HEK293 (cell line): ENCODE results near the gene IQGAP3.

Source experiments
- ATF2 ChIP-seq: fragments of 450-650 bp; formaldehyde crosslinking; IDR thresholded peaks from 2 replicates; pipeline ENCODE4 v1.5.1; 2016; ENCODE audit warnings: missing biosample characterization, missing genetic modification characterization, low read depth
- GLIS1 ChIP-seq: fragments of 450-650 bp; formaldehyde crosslinking; IDR thresholded peaks from 2 replicates; pipeline ENCODE4 v1.5.1; 2016; ENCODE audit warnings: missing biosample characterization, missing genetic modification characterization
- HOXA7 ChIP-seq: sonication (generic); formaldehyde crosslinking; IDR thresholded peaks from 2 replicates; pipeline ENCODE4 v1.8.1; 2022; ENCODE audit warnings: missing genetic modification reagents, borderline replicate concordance
- HOXD13 ChIP-seq: sonication (generic); formaldehyde crosslinking; IDR thresholded peaks from 2 replicates; pipeline ENCODE4 v1.8.0; 2022; ENCODE audit warnings: missing genetic modification reagents, borderline replicate concordance
- KLF16 ChIP-seq: fragments of 450-650 bp; formaldehyde crosslinking; IDR thresholded peaks from 2 replicates; pipeline ENCODE4 v1.5.1; 2017; ENCODE audit warnings: missing biosample characterization, missing genetic modification characterization
- PRDM2 ChIP-seq: fragments of 450-650 bp; formaldehyde crosslinking; IDR thresholded peaks from 2 replicates; pipeline ENCODE4 v1.5.1; 2016; ENCODE audit warnings: missing biosample characterization, missing genetic modification characterization, borderline replicate concordance
- PRDM4 ChIP-seq: fragments of 450-650 bp; formaldehyde crosslinking; IDR thresholded peaks from 2 replicates; pipeline ENCODE4 v1.5.1; 2017; ENCODE audit warnings: missing biosample characterization, missing genetic modification characterization
- SP2 ChIP-seq: fragments of 450-650 bp; formaldehyde crosslinking; IDR thresholded peaks from 2 replicates; pipeline ENCODE4 v1.5.1; 2016; ENCODE audit warnings: missing biosample characterization, missing genetic modification characterization
- ZBTB1 ChIP-seq: fragments of 450-650 bp; formaldehyde crosslinking; IDR thresholded peaks from 2 replicates; pipeline ENCODE4 v1.5.1; 2016; ENCODE audit warnings: missing biosample characterization, missing genetic modification characterization
- ZBTB8A ChIP-seq: fragments of 450-650 bp; formaldehyde crosslinking; IDR thresholded peaks from 2 replicates; pipeline ENCODE4 v1.5.1; 2016; ENCODE audit warnings: missing biosample characterization, missing genetic modification characterization
- ZFHX2 ChIP-seq: fragments of 450-650 bp; formaldehyde crosslinking; conservative IDR thresholded peaks from 2 replicates; pipeline ENCODE4 v1.5.1; 2016; ENCODE audit warnings: missing biosample characterization, missing genetic modification characterization
- ZFP41 ChIP-seq: fragments of 450-650 bp; formaldehyde crosslinking; IDR thresholded peaks from 2 replicates; pipeline ENCODE4 v1.5.1; 2016; ENCODE audit warnings: missing biosample characterization, missing genetic modification characterization, borderline replicate concordance
- ZNF157 ChIP-seq: fragments of 450-650 bp; formaldehyde crosslinking; IDR thresholded peaks from 2 replicates; pipeline ENCODE4 v1.5.1; 2016; ENCODE audit warnings: missing biosample characterization, missing genetic modification characterization
- ZNF16 ChIP-seq: fragments of 450-650 bp; formaldehyde crosslinking; IDR thresholded peaks from 2 replicates; pipeline ENCODE4 v1.5.1; 2016; ENCODE audit warnings: low read depth, missing biosample characterization, missing genetic modification characterization
- ZNF214 ChIP-seq: fragments of 450-650 bp; formaldehyde crosslinking; IDR thresholded peaks from 2 replicates; pipeline ENCODE4 v1.5.1; 2017; ENCODE audit warnings: missing biosample characterization, mild to moderate bottlenecking, missing genetic modification characterization, borderline replicate concordance
- ZNF391 ChIP-seq: fragments of 450-650 bp; formaldehyde crosslinking; IDR thresholded peaks from 2 replicates; pipeline ENCODE4 v1.5.1; 2016; ENCODE audit warnings: low read depth, missing biosample characterization, missing genetic modification characterization, borderline replicate concordance
- ZNF426 ChIP-seq: fragments of 450-650 bp; formaldehyde crosslinking; IDR thresholded peaks from 2 replicates; pipeline ENCODE4 v1.5.1; 2017; ENCODE audit warnings: missing biosample characterization, missing genetic modification characterization, mild to moderate bottlenecking, inconsistent platforms, moderate library complexity
- ZNF433 ChIP-seq: fragments of 450-650 bp; formaldehyde crosslinking; IDR thresholded peaks from 2 replicates; pipeline ENCODE4 v1.5.1; 2016; ENCODE audit warnings: missing biosample characterization, missing genetic modification characterization, low read depth
- ZNF48 ChIP-seq: fragments of 450-650 bp; formaldehyde crosslinking; IDR thresholded peaks from 2 replicates; pipeline ENCODE4 v1.5.1; 2016; ENCODE audit warnings: missing biosample characterization, missing genetic modification characterization
- ZNF521 ChIP-seq: fragments of 450-650 bp; formaldehyde crosslinking; IDR thresholded peaks from 2 replicates; pipeline ENCODE4 v1.5.1; 2017; ENCODE audit warnings: missing biosample characterization, mild to moderate bottlenecking, missing genetic modification characterization
- ZNF707 ChIP-seq: fragments of 450-650 bp; formaldehyde crosslinking; IDR thresholded peaks from 2 replicates; pipeline ENCODE4 v1.5.1; 2016; ENCODE audit warnings: missing biosample characterization, missing genetic modification characterization
- ZSCAN23 ChIP-seq: fragments of 450-650 bp; formaldehyde crosslinking; IDR thresholded peaks from 2 replicates; pipeline ENCODE4 v1.5.1; 2016; ENCODE audit warnings: missing biosample characterization, missing genetic modification characterization
- TF ChIP-seq, protein P1 (sequence below): fragments of 450-650 bp; formaldehyde crosslinking; IDR thresholded peaks from 2 replicates; pipeline ENCODE4 v1.5.1; 2016; ENCODE audit warnings: missing biosample characterization, missing genetic modification characterization
- TF ChIP-seq, protein P2 (sequence below): fragments of 450-650 bp; formaldehyde crosslinking; IDR thresholded peaks from 2 replicates; pipeline ENCODE4 v1.5.1; 2016; ENCODE audit warnings: missing biosample characterization, missing genetic modification characterization

The IQGAP3 gene

GRCh38 chr1:156504821-156505678 is 67.3 kb downstream of the IQGAP3 start (continued):
- TF ChIP-seq PRDM4 (tag by site-specific recombination) (peak; percentile 66; the same call in 1 of the 2 replicates), ZFHX2 (tag by site-specific recombination) (peak; percentile 97), ZSCAN23 (tag by site-specific recombination) (peak; percentile 70; the same call in 1 of the 2 replicates), GLIS1 (peak; percentile 57), ZFP41 (tag by site-specific recombination) (no peak), HOXD13 (CRISPR knock-in tag) (no peak), ZNF157 (tag by site-specific recombination) (no peak), ZBTB8A (peak; percentile 88), ZNF521 (tag by site-specific recombination) (no peak), ZNF214 (tag by site-specific recombination) (no peak), ZNF16 (no peak), ZBTB1 (no peak), ZNF707 (no peak), ZNF48 (tag by site-specific recombination) (no peak), ATF2 (tag by site-specific recombination) (peak; percentile 93), KLF16 (tag by site-specific recombination) (peak; percentile 96), HOXA7 (CRISPR knock-in tag) (no peak), ZNF391 (tag by site-specific recombination) (peak; percentile 95), ZNF426 (tag by site-specific recombination) (no peak), SP2 (tag by site-specific recombination) (peak; percentile 77), ZNF433 (tag by site-specific recombination) (no peak), PRDM2 (tag by site-specific recombination) (no peak)
- TF ChIP-seq, protein P1, sequence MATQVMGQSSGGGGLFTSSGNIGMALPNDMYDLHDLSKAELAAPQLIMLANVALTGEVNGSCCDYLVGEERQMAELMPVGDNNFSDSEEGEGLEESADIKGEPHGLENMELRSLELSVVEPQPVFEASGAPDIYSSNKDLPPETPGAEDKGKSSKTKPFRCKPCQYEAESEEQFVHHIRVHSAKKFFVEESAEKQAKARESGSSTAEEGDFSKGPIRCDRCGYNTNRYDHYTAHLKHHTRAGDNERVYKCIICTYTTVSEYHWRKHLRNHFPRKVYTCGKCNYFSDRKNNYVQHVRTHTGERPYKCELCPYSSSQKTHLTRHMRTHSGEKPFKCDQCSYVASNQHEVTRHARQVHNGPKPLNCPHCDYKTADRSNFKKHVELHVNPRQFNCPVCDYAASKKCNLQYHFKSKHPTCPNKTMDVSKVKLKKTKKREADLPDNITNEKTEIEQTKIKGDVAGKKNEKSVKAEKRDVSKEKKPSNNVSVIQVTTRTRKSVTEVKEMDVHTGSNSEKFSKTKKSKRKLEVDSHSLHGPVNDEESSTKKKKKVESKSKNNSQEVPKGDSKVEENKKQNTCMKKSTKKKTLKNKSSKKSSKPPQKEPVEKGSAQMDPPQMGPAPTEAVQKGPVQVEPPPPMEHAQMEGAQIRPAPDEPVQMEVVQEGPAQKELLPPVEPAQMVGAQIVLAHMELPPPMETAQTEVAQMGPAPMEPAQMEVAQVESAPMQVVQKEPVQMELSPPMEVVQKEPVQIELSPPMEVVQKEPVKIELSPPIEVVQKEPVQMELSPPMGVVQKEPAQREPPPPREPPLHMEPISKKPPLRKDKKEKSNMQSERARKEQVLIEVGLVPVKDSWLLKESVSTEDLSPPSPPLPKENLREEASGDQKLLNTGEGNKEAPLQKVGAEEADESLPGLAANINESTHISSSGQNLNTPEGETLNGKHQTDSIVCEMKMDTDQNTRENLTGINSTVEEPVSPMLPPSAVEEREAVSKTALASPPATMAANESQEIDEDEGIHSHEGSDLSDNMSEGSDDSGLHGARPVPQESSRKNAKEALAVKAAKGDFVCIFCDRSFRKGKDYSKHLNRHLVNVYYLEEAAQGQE (tag by site-specific recombination), result no peak; the same call in 1 of the 2 replicates
- TF ChIP-seq, protein P2, sequence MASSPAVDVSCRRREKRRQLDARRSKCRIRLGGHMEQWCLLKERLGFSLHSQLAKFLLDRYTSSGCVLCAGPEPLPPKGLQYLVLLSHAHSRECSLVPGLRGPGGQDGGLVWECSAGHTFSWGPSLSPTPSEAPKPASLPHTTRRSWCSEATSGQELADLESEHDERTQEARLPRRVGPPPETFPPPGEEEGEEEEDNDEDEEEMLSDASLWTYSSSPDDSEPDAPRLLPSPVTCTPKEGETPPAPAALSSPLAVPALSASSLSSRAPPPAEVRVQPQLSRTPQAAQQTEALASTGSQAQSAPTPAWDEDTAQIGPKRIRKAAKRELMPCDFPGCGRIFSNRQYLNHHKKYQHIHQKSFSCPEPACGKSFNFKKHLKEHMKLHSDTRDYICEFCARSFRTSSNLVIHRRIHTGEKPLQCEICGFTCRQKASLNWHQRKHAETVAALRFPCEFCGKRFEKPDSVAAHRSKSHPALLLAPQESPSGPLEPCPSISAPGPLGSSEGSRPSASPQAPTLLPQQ (tag by site-specific recombination), result peak; percentile 100
